GM23338 (cell line): ENCODE data around the gene TPST1.

ENCODE experiments used
- EZH2 ChIP-seq: fragments of 200-600 bp; sonication (generic); IDR thresholded peaks from one replicate; pipeline ENCODE4 v1.8.0; 2017; ENCODE audit warnings: antibody characterized with exemption, mild to moderate bottlenecking, low read depth; ENCODE audit not compliant: unreplicated experiment
- POLR2AphosphoS5 ChIP-seq: IDR thresholded peaks from 2 replicates; pipeline ENCODE4 v1.6.1; 2016; ENCODE audit warnings: antibody characterized with exemption, low read depth
- STAT1 ChIP-seq: IDR thresholded peaks from one replicate; pipeline ENCODE4 v1.6.1; 2016; ENCODE audit warnings: antibody characterized with exemption; ENCODE audit not compliant: unreplicated experiment
- TF ChIP-seq, protein P1 (sequence below), 2 experiments: fragments of 200-600 bp in 1 of 2; sonication (generic) in 1 of 2; conservative IDR thresholded peaks; 2 replicates each; pipeline versions ENCODE4 v1.5.1 to v1.6.1; 2016 to 2017; ENCODE audit warnings: antibody characterized with exemption in 2 of 2, low read depth in 2 of 2, mild to moderate bottlenecking in 2 of 2, moderate library complexity in 1 of 2

DNA sequence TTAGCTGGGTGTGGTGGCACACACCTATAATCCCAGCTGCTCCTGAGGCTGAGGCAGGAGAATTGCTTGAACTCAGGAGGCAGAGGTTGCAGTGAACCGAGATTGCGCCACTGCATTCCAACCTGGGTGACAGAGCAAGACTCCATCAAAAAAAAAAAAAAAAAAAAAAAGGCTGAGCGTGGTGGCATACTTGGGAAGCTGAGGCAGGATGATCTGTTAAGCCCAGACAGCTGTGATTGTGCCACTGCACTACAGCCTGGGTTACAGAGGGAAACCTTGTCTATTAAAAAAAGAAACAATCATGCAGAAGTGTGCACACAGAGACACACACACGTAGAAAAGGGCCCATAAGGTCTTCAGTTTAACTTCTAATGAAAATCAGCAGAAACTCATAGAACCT, 150.6 kb downstream of the TPST1 start:
- TF ChIP-seq POLR2AphosphoS5 (no peak), STAT1 (no peak), EZH2 (no peak)
- TF ChIP-seq, protein P1, sequence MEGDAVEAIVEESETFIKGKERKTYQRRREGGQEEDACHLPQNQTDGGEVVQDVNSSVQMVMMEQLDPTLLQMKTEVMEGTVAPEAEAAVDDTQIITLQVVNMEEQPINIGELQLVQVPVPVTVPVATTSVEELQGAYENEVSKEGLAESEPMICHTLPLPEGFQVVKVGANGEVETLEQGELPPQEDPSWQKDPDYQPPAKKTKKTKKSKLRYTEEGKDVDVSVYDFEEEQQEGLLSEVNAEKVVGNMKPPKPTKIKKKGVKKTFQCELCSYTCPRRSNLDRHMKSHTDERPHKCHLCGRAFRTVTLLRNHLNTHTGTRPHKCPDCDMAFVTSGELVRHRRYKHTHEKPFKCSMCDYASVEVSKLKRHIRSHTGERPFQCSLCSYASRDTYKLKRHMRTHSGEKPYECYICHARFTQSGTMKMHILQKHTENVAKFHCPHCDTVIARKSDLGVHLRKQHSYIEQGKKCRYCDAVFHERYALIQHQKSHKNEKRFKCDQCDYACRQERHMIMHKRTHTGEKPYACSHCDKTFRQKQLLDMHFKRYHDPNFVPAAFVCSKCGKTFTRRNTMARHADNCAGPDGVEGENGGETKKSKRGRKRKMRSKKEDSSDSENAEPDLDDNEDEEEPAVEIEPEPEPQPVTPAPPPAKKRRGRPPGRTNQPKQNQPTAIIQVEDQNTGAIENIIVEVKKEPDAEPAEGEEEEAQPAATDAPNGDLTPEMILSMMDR (conservative IDR thresholded peaks at IDR 0.05; ENCODE audit: low read depth in 2 of 2) = no peak
